ENCODE measurements around the gene OR6C75. TPM values are rescaled to one million over a fixed set of nuclear protein-coding genes. Genes with fewer than 3 reads are reported as not detected.
"Not testable (repeated sequence)": the region's sequence is repeated elsewhere in the genome, so short reads cannot be mapped to it uniquely, and the experiment has no call there.

Gene OR6C75
- total RNA-seq, 1 experiment from 2014 or later: not detected

GRCh38 chr12:55413498-55414388, 51.0 kb downstream of the OR6C75 start:
- H3K79me2 ChIP-seq (ENCODE audit: insufficient read depth, low read length); H3K9me3 ChIP-seq (ENCODE audit: control insufficient read depth in 1 of 2, insufficient read depth in 1 of 2, low read depth in 1 of 2, low read length in 2 of 2); H4K20me1 ChIP-seq (ENCODE audit: insufficient read depth); BruUV-seq (replicated peaks); H3K4me2 ChIP-seq (ENCODE audit: low read length); intact Hi-C loops (cut with micrococcal nuclease); DNase-seq (ENCODE audit: low read depth, low spot score); H3K27ac ChIP-seq (ENCODE audit: low read depth, low read length); POLR2A ChIA-PET; H3K36me3 ChIP-seq (ENCODE audit: control insufficient read depth in 1 of 2, insufficient read depth in 2 of 2, low read length in 2 of 2); RAD21 ChIA-PET (ENCODE audit: low non-redundant PET in 1 of 2, low total read pairs in 2 of 2, uncharacterized antibody in 2 of 2, unreplicated experiment in 2 of 2); H3K9ac ChIP-seq (ENCODE audit: low read length); CTCF ChIA-PET; H2AFZ ChIP-seq (ENCODE audit: low read depth, low read length, poor library complexity, severe bottlenecking); H3K4me3 ChIP-seq (replicated peaks in 1 of 2; ENCODE audit: low read depth in 1 of 2, low read length in 2 of 2); H3K4me1 ChIP-seq (ENCODE audit: control insufficient read depth in 1 of 2, insufficient read depth in 2 of 2, low read length in 2 of 2); H3K9me2 ChIP-seq (ENCODE audit: insufficient read depth); H3K27me3 ChIP-seq (ENCODE audit: insufficient read depth, low read length); ATAC-seq: not testable (repeated sequence)

GRCh38 chr12:55414396-55414823, 51.6 kb downstream of the OR6C75 start:
- H3K4me2 ChIP-seq (ENCODE audit: low read length); H3K9me2 ChIP-seq (ENCODE audit: insufficient read depth); H3K9me3 ChIP-seq (ENCODE audit: control insufficient read depth in 1 of 2, insufficient read depth in 1 of 2, low read depth in 1 of 2, low read length in 2 of 2); H3K27me3 ChIP-seq (ENCODE audit: insufficient read depth, low read length); BruUV-seq (replicated peaks); H3K4me3 ChIP-seq (replicated peaks in 1 of 2; ENCODE audit: low read depth in 1 of 2, low read length in 2 of 2); RAD21 ChIA-PET (ENCODE audit: low non-redundant PET in 1 of 2, low total read pairs in 2 of 2, uncharacterized antibody in 2 of 2, unreplicated experiment in 2 of 2); H4K20me1 ChIP-seq (ENCODE audit: insufficient read depth); H3K9ac ChIP-seq (ENCODE audit: low read length); DNase-seq (ENCODE audit: low read depth, low spot score); ATAC-seq; H2AFZ ChIP-seq (ENCODE audit: low read depth, low read length, poor library complexity, severe bottlenecking); POLR2A ChIA-PET; H3K27ac ChIP-seq (ENCODE audit: low read depth, low read length); intact Hi-C loops (cut with micrococcal nuclease); CTCF ChIA-PET; H3K4me1 ChIP-seq (ENCODE audit: control insufficient read depth in 1 of 2, insufficient read depth in 2 of 2, low read length in 2 of 2); H3K36me3 ChIP-seq (ENCODE audit: control insufficient read depth in 1 of 2, insufficient read depth in 2 of 2, low read length in 2 of 2); H3K79me2 ChIP-seq (ENCODE audit: insufficient read depth, low read length): not testable (repeated sequence)

- H3K4me3 ChIP-seq (replicated peaks in 1 of 2; ENCODE audit: low read depth in 1 of 2, low read length in 2 of 2); H3K9ac ChIP-seq (ENCODE audit: low read length); H3K4me1 ChIP-seq (ENCODE audit: control insufficient read depth in 1 of 2, insufficient read depth in 2 of 2, low read length in 2 of 2); H4K20me1 ChIP-seq (ENCODE audit: insufficient read depth); H3K36me3 ChIP-seq (ENCODE audit: control insufficient read depth in 1 of 2, insufficient read depth in 2 of 2, low read length in 2 of 2); H3K9me2 ChIP-seq (ENCODE audit: insufficient read depth); DNase-seq (ENCODE audit: low read depth, low spot score); intact Hi-C loops (cut with micrococcal nuclease); POLR2A ChIA-PET; H2AFZ ChIP-seq (ENCODE audit: low read depth, low read length, poor library complexity, severe bottlenecking); H3K27ac ChIP-seq (ENCODE audit: low read depth, low read length); RAD21 ChIA-PET (ENCODE audit: low non-redundant PET in 1 of 2, low total read pairs in 2 of 2, uncharacterized antibody in 2 of 2, unreplicated experiment in 2 of 2); H3K27me3 ChIP-seq (ENCODE audit: insufficient read depth, low read length); BruUV-seq (replicated peaks); H3K4me2 ChIP-seq (ENCODE audit: low read length); H3K79me2 ChIP-seq (ENCODE audit: insufficient read depth, low read length); H3K9me3 ChIP-seq (ENCODE audit: control insufficient read depth in 1 of 2, insufficient read depth in 1 of 2, low read depth in 1 of 2, low read length in 2 of 2); CTCF ChIA-PET: not testable (repeated sequence)
- peak; percentile 58 for ATAC-seq
Observed at GRCh38 chr12:55414889-55415288, 52.1 kb downstream of the OR6C75 start.

All from HCT116 (cell line).